Activated T-helper 1 cell treated with anti-CD3 and anti-CD28 coated beads, Interleukin-2, amount 50 U/mL, for 16 hours (primary cell): ENCODE results near the gene POTEB.
"Not testable (repeated sequence)": the region's sequence is repeated elsewhere in the genome, so short reads cannot be mapped to it uniquely, and the experiment has no call there.

Experiments
- DNase-seq, 2 donors: peaks; one replicate each; pipeline ENCODE4 v3.0.0-alpha.2; 2020; ENCODE audit warnings: low read depth in 1 of 2, low spot score in 1 of 2

POTEB gene

GRCh38 chr15:21877635-21878034 lies at the start of gene POTEB:
Gene POTEB, minus strand, starts transcription at chr15:21877735. Its CDS starts 489 bp downstream, at chr15:21877246.
- DNase-seq, result not testable (repeated sequence)

- DNase-seq, result not testable (repeated sequence)
These were observed 13.4 kb upstream of the POTEB start for GRCh38 chr15:21890955-21891354.

- DNase-seq, result not testable (repeated sequence)
These were observed 12.0 kb upstream of the POTEB start for GRCh38 chr15:21889542-21889941.

- DNase-seq, result not testable (repeated sequence)
These were observed 38.7 kb downstream of the POTEB start for GRCh38 chr15:21838831-21839230.
